ENCODE data around the gene CUL1.
"Not testable (repeated sequence)": the region's sequence is repeated elsewhere in the genome, so short reads cannot be mapped to it uniquely, and the experiment has no call there.

Gene CUL1

DNA sequence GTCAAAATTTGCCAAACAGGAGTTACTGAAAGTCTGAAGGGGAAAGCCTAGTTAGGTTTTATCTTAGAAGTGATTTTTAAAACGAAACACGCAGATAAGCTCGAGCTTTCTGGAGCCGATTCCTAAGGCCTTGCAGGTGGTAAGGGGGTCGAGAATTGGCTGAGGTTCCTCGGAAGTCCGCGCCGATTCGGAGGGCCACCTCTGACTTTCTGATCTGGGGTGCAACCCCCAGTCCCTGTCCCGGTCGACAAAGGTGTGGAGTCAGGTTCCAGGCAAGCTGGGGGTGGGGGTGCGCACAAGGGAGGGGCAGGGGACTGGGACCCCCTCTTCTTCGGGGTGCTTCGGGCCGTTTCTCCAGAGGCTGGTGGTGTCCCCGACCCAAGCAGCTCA, 701 bp upstream of the CUL1 start:
- peak; percentile 29 for DNase-seq

DNA sequence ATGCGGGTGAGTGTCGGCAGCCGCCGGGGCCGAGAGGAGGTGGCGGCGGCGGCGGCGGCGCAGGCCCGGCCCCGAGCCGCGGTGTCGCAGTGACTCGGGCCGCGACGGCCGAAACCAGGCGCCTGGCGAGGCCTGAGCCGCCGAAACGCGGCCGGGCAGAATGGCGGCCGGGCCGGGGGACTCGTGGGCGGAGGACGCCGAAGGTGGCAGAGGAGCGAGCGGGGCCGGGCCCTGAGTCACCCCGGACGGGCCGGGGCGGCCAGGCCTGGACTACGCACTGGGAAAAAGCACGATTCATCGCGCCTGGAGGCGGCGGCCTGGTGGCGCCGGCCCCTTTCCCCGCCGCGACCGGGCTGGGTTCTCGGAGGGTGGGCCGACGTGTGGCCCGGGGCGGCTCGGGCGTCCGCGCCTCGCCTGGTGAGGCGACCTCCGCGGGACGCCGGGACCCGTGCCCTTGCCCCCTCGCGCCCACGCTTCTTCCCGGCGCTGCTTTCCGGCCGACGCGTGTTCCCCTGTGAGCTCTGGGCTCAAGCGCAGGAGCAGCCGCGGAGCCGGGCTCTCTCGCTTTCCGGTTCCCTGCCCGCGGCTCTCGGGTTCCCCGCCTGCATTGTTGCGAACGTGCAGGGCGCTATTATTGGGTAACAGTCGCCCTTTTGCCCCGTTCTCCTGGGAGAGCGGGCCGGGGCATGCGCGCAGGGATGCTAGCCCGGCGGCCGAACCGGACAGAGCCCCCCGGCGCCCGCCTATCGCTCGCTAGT, 500 bp downstream of the CUL1 start:
- peak; percentile 62 for DNase-seq

DNA sequence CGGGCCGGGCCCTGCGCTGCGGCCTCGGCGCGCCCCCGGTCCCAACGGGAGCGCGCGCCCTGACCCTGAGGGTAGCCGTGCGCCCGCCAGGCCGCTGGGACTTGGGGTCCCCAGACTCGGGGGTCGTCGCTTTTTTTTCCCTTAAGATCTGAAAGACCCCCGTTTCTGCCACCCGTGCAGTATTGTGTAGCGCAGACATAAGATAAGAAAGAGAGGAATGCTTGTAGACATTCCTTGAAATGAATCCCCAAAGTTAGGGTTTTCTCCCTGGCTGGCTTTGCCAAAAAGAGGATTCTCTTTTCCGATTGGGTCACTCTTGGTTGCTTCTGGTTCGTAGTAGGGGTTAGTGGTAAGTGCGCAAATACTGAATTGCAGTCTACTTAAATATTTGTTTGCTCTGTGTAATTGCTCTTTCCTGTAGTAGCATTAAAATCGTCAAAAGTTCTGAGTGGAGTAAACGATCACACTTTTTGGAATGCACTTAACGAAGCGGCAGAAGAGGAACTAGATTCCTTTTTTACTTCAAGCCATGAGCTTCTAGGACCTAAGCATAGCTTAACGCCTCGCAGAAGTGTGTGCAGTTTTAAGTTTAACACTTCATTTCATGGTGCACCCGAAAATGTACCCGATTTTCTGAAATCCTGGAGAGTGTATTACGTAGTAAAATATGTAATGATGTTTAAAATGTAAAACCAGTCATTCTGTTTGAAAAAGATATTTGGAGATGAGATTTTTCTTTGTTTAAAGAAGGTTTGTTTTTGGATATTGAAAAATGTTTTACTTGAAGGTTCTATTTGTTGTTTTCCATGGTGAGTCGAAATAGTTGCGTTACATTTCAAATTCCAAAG, 1.3 kb downstream of the CUL1 start:
- DNase-seq, result no peak

DNA sequence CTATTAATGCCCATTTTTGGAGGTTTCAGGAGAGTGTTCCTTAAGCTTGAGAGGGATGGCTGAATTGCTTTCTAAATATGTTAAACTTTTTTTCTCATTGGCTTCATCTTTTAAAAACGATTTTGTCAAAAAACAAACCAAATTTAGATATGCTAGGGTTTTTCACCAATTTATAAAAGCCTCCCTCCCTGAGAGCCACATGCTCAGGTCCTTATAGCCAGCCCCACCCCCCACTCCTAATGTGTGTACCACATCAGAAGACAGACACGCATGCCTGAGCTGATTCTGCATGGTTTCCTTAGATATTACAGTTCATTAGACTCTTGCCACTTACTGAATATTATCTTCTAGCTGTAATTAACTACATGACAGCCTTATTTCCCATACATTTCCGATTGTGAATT, 2.0 kb downstream of the CUL1 start:
- peak; percentile 63 for DNase-seq

- DNase-seq, result no peak
Measured at GRCh38 chr7:148701414-148701813, 2.7 kb downstream of the CUL1 start.

DNA sequence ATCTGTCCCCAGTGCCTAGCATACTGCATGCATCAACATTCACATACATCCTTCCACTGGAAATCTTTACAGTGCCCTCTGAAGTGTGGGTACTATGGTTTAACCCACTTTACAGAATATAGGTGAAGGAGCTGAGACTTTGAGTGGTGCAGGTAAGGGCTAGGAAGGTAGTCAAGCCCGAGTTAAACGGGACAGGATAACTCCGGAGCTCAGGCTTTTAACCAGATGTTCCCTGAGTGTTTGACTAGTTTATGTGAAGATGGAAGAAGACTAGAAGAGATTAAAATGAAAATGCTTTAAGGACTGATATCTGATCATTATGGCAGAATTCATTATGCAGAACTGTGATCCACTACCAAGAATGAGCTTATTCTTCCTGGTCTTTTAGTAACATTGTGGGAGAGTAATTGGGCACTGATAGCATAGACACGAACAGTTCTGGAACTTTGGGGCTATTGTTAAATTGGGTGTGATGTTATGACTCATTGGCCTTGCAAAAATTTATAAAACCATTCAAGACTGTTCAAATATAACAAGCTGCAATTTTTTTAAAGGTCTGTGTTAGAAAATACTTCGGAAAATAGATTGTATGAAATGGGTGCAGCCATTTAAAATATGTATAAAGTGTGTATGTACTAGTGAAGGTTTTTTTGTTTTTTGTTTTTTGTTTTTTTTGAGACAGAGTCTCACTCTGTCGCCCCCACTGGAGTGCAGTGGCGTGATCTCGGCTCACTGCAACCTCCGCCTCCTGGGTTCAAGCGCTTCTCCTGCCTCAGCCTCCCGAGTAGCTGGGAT, 4.4 kb downstream of the CUL1 start:
- DNase-seq, result no peak

DNA sequence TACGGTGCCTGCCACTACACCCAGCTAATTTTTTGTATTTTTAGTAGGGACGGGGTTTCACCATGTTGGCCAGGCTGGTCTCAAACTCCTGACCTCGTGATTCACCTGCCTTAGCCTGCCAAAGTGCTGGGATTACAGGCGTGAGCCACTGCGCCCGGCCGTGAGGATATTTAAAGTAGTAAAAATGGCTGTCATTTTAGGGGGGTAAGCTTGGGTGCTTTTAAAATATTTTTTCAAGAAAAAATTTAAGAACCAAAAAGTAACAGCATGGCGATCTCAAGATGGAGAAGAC, 4.9 kb downstream of the CUL1 start:
- not testable (repeated sequence) for DNase-seq

GRCh38 chr7:148704189-148704588, 5.5 kb downstream of the CUL1 start:
- DNase-seq, result no peak

GRCh38 chr7:148704970-148705369, 6.3 kb downstream of the CUL1 start:
- no peak for DNase-seq

GRCh38 chr7:148706368-148706767, 7.7 kb downstream of the CUL1 start:
- DNase-seq, result no peak

DNA sequence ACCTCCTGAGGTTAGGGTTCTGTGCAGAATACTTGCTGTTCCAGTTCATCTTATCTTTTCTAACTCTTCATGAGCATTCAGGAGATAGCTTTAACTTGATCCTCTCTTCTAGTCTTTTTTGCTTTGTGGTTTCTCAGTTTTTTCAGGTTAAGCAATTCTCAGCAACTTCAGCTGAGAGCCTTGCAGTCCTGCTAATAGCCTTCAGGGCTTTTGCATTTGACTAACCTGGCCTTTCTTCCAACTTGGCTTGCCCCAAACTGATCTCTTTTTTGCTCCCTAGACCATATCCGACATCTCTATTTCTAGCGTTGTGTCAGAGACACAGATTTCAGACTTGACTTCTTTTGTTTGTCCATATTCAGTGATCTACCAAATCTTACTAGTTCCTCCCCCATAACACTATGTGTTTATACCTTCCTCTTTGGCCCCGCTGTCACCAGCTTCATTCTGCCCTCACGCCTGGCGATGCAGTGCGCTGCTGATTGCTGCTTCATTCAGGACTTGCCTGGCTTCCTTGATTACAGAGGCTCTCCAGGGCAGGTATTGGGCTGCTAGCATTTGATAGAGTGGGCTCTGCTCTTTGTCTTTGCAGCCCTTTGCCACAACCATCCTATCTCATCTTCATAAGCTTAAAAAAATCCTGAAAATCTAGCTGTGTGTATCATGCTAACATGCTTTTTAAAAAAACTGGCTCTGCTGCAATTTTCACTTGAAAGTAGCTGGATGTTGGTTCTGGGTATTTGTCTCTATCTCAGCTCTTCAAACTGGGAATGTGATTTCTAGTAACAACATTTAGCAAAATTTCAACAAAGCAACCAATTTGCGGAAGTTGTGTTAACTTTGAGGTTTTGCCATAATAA, 9.6 kb downstream of the CUL1 start:
- no peak for DNase-seq

DNA sequence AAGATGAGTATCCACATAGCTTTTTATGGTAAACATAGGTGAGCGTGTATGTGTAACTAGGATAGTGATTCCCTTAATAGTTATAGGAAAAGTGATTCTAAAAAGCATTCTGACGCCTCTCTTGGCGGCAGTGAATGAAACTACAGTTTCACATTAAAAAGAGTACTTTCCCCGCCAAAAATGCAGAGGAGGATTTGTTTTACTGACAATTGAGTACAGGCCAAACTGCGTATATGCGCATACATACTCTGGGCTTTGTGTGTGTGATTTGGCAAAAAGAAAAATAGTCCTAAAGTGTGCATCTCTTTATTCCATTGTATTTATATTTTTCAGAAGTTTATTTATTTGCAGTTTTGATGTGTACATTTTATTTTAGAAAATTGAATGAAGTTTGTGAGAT, 10.3 kb downstream of the CUL1 start:
- no peak for DNase-seq

- DNase-seq, result not testable (repeated sequence)
Measured at GRCh38 chr7:148710426-148710825, 11.7 kb downstream of the CUL1 start.

DNA sequence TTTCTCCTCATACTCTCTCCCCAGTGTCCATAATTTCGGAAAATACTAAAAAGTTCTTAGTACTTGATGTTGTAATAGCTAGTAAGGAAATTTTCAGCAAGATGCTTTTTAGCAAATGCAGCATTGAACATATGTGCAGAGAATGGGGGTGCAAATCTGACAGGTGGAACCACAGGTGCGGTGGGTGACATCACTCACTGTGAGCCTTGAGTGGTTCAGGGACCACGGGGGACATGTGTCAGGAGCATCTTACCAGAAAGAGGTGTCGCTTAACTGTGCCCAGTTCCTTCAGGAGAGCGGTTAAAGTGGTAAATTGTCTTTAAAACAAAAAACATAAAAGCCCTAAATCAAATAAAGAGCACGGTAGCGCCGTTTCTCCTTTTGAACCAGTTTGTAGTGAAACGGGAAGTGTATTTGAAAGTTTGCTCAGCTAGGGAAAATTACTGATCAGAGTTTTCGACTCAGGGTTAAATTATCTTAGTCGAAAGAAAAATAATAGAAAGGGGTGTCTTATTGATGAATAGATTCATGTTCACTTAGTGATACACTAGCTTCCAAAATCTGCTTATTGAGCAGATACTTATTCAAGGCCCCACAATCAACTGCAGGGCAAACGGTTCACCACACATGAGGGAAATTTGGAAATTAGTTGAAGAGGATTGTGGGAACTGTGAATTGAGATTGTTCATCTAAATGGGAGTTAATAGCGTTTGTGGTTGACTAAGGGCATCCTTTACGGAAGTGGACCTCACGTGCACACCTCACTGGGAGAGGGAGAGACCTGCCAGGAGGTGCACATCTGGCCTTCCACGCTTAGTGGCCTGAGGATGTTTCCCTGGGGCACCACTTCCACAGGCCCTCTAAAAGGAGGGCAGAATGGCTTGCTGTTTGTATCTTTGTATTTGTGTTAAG, 12.7 kb downstream of the CUL1 start:
- no peak for DNase-seq

GRCh38 chr7:148712678-148713329, 14.1 kb downstream of the CUL1 start:
- no peak for DNase-seq

GRCh38 chr7:148714498-148714897, 15.8 kb downstream of the CUL1 start:
- DNase-seq, result no peak

GRCh38 chr7:148715027-148715426, 16.3 kb downstream of the CUL1 start:
- DNase-seq, result no peak

DNA sequence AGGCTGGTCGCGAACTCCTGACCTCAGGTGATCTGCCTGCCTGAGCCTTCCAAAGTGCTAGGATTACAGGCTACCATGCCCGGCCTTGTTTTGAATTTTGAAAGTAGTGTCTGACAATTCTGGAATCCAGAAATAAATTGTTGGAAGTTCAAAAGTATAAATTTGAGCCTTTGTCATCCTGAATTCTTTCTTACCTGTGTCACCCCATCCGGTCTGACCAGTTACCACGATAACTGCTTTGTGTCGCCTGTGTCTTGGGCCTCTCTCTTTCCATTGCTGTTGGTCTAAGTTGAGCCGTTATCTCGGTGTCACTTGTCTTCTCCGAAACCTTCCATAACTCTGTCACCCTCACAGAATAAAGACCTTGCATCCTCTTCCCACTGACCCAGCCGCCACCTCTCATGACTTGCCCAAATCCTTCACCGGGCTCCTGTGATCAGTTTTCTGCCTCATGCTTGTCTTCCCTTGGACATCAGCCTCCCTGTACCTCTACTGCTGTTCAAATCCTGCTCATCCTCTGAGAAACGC, 18.6 kb downstream of the CUL1 start:
- no peak for DNase-seq

- no peak for DNase-seq
Measured at GRCh38 chr7:148718431-148718830, 19.7 kb downstream of the CUL1 start.

- DNase-seq, result no peak
Measured at GRCh38 chr7:148719753-148720152, 21.1 kb downstream of the CUL1 start.

- no peak for DNase-seq
Measured at GRCh38 chr7:148720472-148720871, 21.8 kb downstream of the CUL1 start.
